Small intestine (tissue), 7 donors: ENCODE data around the gene CD81. TPM values are rescaled to one million over a fixed set of nuclear protein-coding genes. Genes with fewer than 3 reads are reported as not detected.
A peak's percentile ranks its signal among the peaks of the same experiment; 100 is the strongest.

Experiments
- DNase-seq, 2 donors: peaks; one replicate each; pipeline versions ENCODE4 v3.0.0 to v3.0.0-alpha.2; 2013
- FAIRE-seq: peaks from 2 replicates; lab custom pipeline; 2012; peaks lifted over from hg19 to GRCh38; lab: Jason Lieb, UNC
- H3K27ac ChIP-seq, 3 donors: one replicate each; pipeline ENCODE4 v1.5.1; 2013; ENCODE audit warnings: low read length in 2 of 3, mild to moderate bottlenecking in 2 of 3, control low read depth in 1 of 3, inconsistent platforms in 1 of 3, low read depth in 1 of 3, moderate library complexity in 1 of 3
- H3K27me3 ChIP-seq, 3 donors: one replicate each; pipeline ENCODE4 v1.6.1; 2013; ENCODE audit warnings: low read length in 3 of 3, inconsistent platforms in 1 of 3; ENCODE audit not compliant: control insufficient read depth in 3 of 3, insufficient read depth in 3 of 3
- H3K36me3 ChIP-seq, 3 donors: one replicate each; pipeline ENCODE4 v1.6.1; 2013; ENCODE audit warnings: low read length in 3 of 3, inconsistent platforms in 1 of 3, low read depth in 1 of 3, mild to moderate bottlenecking in 1 of 3, moderate library complexity in 1 of 3; ENCODE audit not compliant: control insufficient read depth in 3 of 3, insufficient read depth in 2 of 3
- H3K4me1 ChIP-seq, 3 donors: one replicate each; pipeline ENCODE4 v1.6.1; 2013; ENCODE audit warnings: low read length in 2 of 3, inconsistent platforms in 1 of 3, low read depth in 1 of 3, mild to moderate bottlenecking in 1 of 3, moderate library complexity in 1 of 3; ENCODE audit not compliant: control insufficient read depth in 3 of 3, insufficient read depth in 2 of 3
- H3K4me3 ChIP-seq, 3 donors: one replicate each; pipeline ENCODE4 v1.5.1; 2013; ENCODE audit warnings: low read length in 3 of 3, control low read depth in 1 of 3, inconsistent platforms in 1 of 3, low read depth in 1 of 3, mild to moderate bottlenecking in 1 of 3, moderate library complexity in 1 of 3
- H3K9me3 ChIP-seq, 2 donors: one replicate each; pipeline ENCODE4 v1.6.1; 2013; ENCODE audit warnings: low read depth in 1 of 2, low read length in 1 of 2; ENCODE audit not compliant: control insufficient read depth in 2 of 2, insufficient read depth in 1 of 2
- WGBS, 3 donors: extraction: QIAGEN DNeasy Blood & Tissue Kit; methylation state at CpG; one replicate each; pipeline ENCODE4 v1.1.7; 2013; 5-methylcytosine and 5-hydroxymethylcytosine counted together
- polyA plus RNA-seq, 4 donors: library from polyadenylated mRNA; stranded (reverse) in 3 of 4; unstranded in 1 of 4; fragments of 200-250 nt in 3 of 4; fragments of 120-200 nt in 1 of 4; gene quantifications; one replicate each; pipeline versions ENCODE4 v1.2.1 to v1.2.3, GENCODE V29; 2013
- donor health status: healthy with polysubstance abuse.
- donor health status: control.
- donor health status: control.
- donor health status: Bipolar disorder and iron deficiency.
- donor health status: healthy.

CD81 gene
- polyA plus RNA-seq, 4 donors = 11.0 to 285 (median 134) TPM

GRCh38 chr11:2445746-2446551 lies 68.8 kb downstream of the CD81 start:
- 10 to 46% (median 24%) methylated on average over 21 to 23 of the region's 23 CpGs for WGBS, 3 donors
- DNase-seq = peak; percentile 49 to 56
- peak overlapping the region; percentile 37 to 75 (median 37) for H3K4me3 ChIP-seq
- H3K9me3 ChIP-seq = peaks cover 0 to 5% of the 10 kb centered on the region in 2 donors
- peaks cover 0 to 6% (median 0%) of the 10 kb centered on the region in 3 donors for H3K36me3 ChIP-seq
- peaks cover 0 to 23% (median 0%) of the 10 kb centered on the region in 3 donors for H3K27me3 ChIP-seq
- no peak for FAIRE-seq
- H3K4me1 ChIP-seq = peaks cover 0 to 31% (median 8%) of the 10 kb centered on the region in 3 donors
- H3K27ac ChIP-seq = peak overlapping the region in 2 of 3 donors; percentile 45 to 75

- Histone ChIP-seq H3K4me3 (peak overlapping the region in 1 of 3 donors; percentile 75), H3K4me1 (peaks cover 0 to 25% (median 4%) of the 10 kb centered on the region in 3 donors), H3K9me3 (peaks cover 0 to 5% of the 10 kb centered on the region in 2 donors), H3K36me3 (peaks cover 0 to 11% (median 0%) of the 10 kb centered on the region in 3 donors), H3K27ac (peak overlapping the region in 1 of 3 donors; percentile 55), H3K27me3 (peaks cover 0 to 23% (median 0%) of the 10 kb centered on the region in 3 donors)
- FAIRE-seq = no peak
- WGBS, 3 donors = 14 to 45% (median 25%) methylated on average over 15 of the region's 15 CpGs
- DNase-seq = no peak
These were observed 69.6 kb downstream of the CD81 start for GRCh38 chr11:2446590-2447252.

Other genes starting within 250 kb of the CD81 start
- gene IGF2, start 237.9 kb upstream of the CD81 start, polyA plus RNA-seq = 100 to 1,000 TPM in 1 of 4 donors, 10 to 100 TPM in 1, under 1 TPM in 2; 0.45 to 183 (median 10.6) TPM
- 100 to 1,000 TPM in 1 of 4 donors, 10 to 100 TPM in 1, 1 to 10 TPM in 1, under 1 TPM in 1; 0.58 to 124 (median 31.0) TPM for gene INS, start 216.1 kb upstream of the CD81 start, polyA plus RNA-seq
- gene TH, start 205.5 kb upstream of the CD81 start, polyA plus RNA-seq = 1 to 10 TPM in 1 of 4 donors, under 1 TPM in 1, not detected in 2; 0.10 to 1.7 TPM
- 10 to 100 TPM in 2 of 4 donors, 1 to 10 TPM in 1, under 1 TPM in 1; 0.89 to 16.5 (median 9.4) TPM for gene ASCL2, start 106.7 kb upstream of the CD81 start, polyA plus RNA-seq
- 10 to 100 TPM in 1 of 4 donors, under 1 TPM in 2, not detected in 1; 0.22 to 12.2 (median 0.58) TPM for gene C11orf21, start 75.4 kb upstream of the CD81 start, polyA plus RNA-seq
- 10 to 100 TPM in 1 of 4 donors, under 1 TPM in 1, not detected in 2; 0.36 to 47.7 TPM for gene TSPAN32, start 75.3 kb upstream of the CD81 start, polyA plus RNA-seq
- 100 to 1,000 TPM in 1 of 4 donors, 10 to 100 TPM in 3; 24.2 to 113 (median 63.3) TPM for gene TSSC4, start 23.4 kb downstream of the CD81 start, polyA plus RNA-seq
- gene TRPM5, start 67.2 kb downstream of the CD81 start, polyA plus RNA-seq = 1 to 10 TPM; 1.3 to 10.0 (median 2.9) TPM
- 10 to 100 TPM; 18.4 to 54.4 (median 21.3) TPM for gene KCNQ1, start 67.7 kb downstream of the CD81 start, polyA plus RNA-seq